GM13977 (cell line): ENCODE measurements around the gene ALDH3A2.

Experiments
- DNase-seq: peaks from one replicate; pipeline ENCODE4 v3.0.0; 2012; ENCODE audit warnings: low spot score
- in situ Hi-C: fragments of 300-500 bp; cut with MboI; formaldehyde crosslinking; loops from one replicate; pipeline ENCODE4 v1.12.0; 2022; ENCODE audit warnings: low sequenced_read_pairs, low pct_unique_long_range_greater_than_20kb, mixed read lengths, inconsistent platforms; ENCODE audit not compliant: unreplicated experiment
- TF ChIP-seq, protein P1 (sequence below): IDR thresholded peaks from 2 replicates; pipeline ENCODE4 v1.5.1; 2012; ENCODE audit warnings: mild to moderate bottlenecking, control low read depth; ENCODE audit not compliant: insufficient read depth; ENCODE audit errors: extremely low read depth, missing control alignments

ALDH3A2 gene

DNA sequence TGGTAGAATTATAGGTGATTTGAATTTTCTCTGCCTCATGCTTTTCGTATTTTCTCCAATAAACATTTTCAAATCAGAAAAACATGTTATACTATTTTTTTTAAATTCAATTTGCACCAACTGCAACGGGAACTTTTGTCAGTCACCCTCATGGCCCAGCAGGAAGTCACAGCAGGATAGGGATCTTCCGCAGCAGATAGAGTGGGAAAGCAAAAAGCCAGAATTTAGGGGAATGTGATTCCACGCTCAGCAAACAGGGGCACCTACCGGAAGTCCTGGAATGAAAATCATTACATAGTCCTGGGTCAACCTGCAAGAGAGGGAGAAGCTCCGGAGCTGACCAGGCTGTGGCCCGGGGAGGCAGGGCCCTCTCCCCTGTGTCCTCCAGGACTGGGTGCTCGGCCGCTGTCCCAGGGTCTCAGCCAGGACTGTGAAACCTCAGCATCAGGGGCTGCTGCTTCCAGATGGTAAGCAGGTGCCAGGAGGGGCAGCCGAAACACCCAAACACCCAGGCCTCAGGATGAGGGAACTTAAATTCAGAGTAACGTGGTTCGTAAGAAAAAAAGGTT lies 64.0 kb downstream of the ALDH3A2 start:
- TF ChIP-seq, protein P1, sequence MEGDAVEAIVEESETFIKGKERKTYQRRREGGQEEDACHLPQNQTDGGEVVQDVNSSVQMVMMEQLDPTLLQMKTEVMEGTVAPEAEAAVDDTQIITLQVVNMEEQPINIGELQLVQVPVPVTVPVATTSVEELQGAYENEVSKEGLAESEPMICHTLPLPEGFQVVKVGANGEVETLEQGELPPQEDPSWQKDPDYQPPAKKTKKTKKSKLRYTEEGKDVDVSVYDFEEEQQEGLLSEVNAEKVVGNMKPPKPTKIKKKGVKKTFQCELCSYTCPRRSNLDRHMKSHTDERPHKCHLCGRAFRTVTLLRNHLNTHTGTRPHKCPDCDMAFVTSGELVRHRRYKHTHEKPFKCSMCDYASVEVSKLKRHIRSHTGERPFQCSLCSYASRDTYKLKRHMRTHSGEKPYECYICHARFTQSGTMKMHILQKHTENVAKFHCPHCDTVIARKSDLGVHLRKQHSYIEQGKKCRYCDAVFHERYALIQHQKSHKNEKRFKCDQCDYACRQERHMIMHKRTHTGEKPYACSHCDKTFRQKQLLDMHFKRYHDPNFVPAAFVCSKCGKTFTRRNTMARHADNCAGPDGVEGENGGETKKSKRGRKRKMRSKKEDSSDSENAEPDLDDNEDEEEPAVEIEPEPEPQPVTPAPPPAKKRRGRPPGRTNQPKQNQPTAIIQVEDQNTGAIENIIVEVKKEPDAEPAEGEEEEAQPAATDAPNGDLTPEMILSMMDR: no peak
- no peak for DNase-seq
- in situ Hi-C loops: loop anchor here (25.0 kb wide), 1 partner anchor 100 kb away; no protein-coding TSS in a partner anchor

DNA sequence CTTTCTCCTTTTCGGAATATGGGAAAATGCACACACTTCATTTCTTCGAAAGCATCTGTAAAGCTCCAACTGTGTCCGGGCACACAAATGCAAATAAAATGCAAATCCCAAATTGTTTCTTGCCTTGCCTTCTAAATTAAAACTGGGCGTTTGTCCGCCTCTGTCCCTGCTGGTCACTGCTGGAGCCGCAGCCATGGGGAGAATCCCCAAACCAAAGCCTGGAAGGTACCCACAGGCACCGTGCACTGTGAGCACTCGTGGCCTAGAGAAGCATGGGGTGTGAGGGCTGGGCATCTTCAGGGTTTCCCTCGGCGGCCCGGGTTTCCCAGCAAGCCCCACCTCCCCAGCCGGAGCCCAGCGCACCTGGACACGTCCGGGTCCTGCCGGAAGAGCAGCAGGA lies 64.9 kb downstream of the ALDH3A2 start:
- in situ Hi-C loops: loop anchor here (25.0 kb wide), 1 partner anchor 101 kb away; no protein-coding TSS in a partner anchor
- TF ChIP-seq, protein P1: no peak
- DNase-seq: no peak

DNA sequence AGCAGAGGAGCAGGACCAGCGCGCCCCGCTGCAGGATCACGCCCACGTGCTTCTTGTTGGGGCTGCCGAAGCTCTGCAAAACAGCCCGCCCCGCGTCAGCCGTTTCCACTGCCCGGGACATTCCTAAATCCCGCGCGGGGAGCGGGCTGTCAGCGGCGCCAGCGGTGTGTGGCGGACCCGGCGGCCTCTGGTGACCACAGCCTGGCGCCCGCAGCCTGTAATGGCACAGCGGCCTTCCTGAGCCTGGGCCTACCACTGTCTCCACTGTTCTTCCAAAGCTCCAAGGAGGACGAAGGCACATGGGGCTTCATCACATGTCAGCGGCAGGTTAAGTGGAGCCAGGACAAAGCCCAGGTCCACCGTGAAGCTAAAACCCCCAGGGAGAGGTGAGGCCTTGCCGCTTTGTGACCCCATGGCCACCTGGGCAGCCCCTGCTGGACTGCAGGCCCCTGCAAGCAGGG lies 65.4 kb downstream of the ALDH3A2 start:
- in situ Hi-C loops: loop anchor here (25.0 kb wide), 1 partner anchor 102 kb away; no protein-coding TSS in a partner anchor
- TF ChIP-seq, protein P1: no peak

DNA sequence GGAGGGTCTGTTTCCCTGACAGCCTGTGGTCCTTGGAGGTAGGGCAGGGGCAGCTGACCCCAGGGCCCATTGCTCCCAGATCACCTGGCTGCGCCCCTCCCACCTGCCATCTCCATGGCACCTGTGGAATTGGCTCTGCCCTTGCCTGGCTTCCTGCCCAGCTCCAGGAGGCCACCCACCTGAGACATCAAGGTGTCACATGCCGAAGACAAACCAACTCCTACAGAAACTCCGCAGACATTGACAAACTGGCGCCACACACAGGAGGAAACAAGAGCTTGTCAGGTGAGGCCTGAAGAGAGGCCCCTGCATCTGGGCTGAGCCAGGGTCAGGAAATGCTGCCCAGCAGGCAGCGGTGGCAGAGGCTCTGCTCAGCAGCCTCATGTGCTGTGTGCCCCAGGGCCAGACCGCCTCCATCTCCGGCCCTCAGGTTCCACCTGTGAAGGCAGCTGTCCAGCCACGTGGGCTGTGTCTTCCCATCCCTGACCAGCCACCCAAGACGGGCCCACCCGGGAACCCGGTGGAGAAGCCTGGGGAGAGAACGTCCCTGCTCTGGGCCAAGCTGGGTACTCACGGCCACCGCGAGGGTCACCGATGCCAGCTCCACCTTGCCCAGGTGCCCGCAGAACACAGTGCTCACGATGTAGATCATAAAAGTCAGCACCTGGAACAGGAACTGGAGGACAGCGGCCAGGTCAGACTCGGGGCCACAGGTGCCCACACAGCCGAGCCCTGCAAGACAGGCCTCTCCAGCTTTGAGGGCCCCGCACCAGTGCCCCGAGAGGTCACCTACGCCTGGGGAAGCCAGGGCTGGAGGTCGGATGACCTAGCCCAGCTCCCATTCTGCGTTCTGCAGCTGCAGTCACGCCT lies 66.2 kb downstream of the ALDH3A2 start:
- no peak for DNase-seq

More for the DNA sequence above, 65.4 kb downstream of the ALDH3A2 start:
- DNase-seq: no peak

DNA sequence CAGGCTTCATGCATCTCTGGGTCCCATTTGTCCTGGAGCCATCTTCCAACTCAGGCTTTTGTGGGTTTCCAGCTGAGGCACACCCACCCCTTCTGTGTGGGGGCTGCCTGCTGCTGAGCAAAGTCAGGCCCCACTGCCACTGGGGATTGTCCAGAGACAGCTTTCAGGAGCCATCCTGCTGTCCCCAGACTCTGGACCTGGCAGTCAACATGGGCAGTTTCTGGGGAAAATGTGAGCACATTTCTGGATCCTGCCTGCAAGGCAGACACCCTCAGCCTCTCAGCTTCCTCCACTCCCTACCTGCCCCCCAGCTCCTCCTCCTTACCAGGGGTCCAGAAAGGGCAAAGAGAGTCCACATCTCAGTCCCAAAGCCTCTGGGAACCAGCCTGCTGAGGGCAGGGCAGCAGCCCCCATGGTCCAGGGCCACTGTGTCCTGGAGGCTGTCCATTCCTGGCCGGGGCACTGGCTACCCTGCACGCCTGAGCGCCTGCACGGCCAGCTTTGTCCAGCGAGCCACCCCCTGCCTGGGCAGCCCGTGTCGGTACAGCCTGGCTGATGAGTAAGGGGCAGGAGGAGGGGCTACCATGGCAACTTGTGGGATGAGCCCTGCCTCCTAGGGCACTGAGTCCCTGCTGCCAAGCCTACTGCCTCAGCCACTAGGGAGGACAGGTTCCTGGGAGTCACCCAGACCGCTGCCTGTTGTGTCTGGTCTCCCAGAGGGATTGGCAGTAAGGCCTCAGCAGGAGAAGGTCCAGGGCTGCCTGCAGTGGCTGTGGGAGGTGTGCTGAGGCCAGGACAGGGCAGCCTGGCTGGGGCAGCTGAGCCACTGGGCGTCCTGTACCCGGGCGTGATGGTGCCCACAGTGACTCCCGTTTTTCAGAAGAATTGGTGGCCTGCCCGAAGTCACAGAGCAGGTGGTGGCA lies 67.8 kb downstream of the ALDH3A2 start, which contains the start of gene SLC47A2:
TSS of gene SLC47A2 (minus strand) at position 477 of the 923 bp plus-strand sequence. CDS start at position 448, 29 bp downstream.
- no peak for DNase-seq
- in situ Hi-C loops: loop anchor here (25.0 kb wide), 1 partner anchor 104 kb away; no protein-coding TSS in a partner anchor
- TF ChIP-seq, protein P1: no peak

More for the DNA sequence above, 66.2 kb downstream of the ALDH3A2 start:
- in situ Hi-C loops: loop anchor here (25.0 kb wide), 1 partner anchor 102 kb away; no protein-coding TSS in a partner anchor
- TF ChIP-seq, protein P1: no peak

DNA sequence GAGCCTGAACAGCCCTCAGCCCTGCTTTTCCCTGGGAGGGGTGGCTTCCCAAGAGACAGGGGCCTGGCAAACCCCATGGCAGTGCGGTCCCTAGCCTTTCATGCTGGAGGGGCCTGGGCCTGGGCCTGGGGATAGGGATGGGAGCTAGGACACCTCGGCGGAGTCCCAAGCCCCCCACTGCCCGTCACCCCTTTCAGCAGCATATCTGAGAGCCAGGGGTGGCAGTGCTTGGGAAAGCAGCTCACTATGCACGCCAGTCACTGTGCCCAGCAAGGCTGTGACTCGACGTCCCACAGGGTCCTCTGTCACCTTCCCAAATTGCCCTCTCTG lies 68.4 kb downstream of the ALDH3A2 start:
- DNase-seq: no peak
- in situ Hi-C loops: loop anchor here (25.0 kb wide), 1 partner anchor 105 kb away; no protein-coding TSS in a partner anchor
- TF ChIP-seq, protein P1: no peak
